Tibial nerve (tissue), 4 donors: ENCODE results near the gene SLC35F3. TPM values are rescaled to one million over a fixed set of nuclear protein-coding genes. Genes with fewer than 3 reads are reported as not detected.
A peak's percentile ranks its signal among the peaks of the same experiment; 100 is the strongest.

Experiments
- DNase-seq, 2 donors: peaks; one replicate each; pipeline ENCODE4 v3.0.0-alpha.2; 2019; ENCODE audit warnings: low spot score in 2 of 2
- H3K27ac ChIP-seq, 4 donors: fragments of 200-600 bp; sonication (generic) in 3 of 4; one replicate each; pipeline ENCODE4 v1.5.1; 2017 to 2019; ENCODE audit warnings: mild to moderate bottlenecking in 1 of 4
- H3K27me3 ChIP-seq, 2 donors: fragments of 200-600 bp; sonication (generic) in 1 of 2; one replicate each; pipeline versions ENCODE4 v1.5.1 to v1.6.0; 2017 to 2019
- H3K36me3 ChIP-seq, 3 donors: fragments of 200-600 bp; sonication (generic); one replicate each; pipeline ENCODE4 v1.5.1; 2018 to 2019
- H3K4me1 ChIP-seq, 4 donors: fragments of 200-600 bp; sonication (generic) in 3 of 4; one replicate each; pipeline ENCODE4 v1.5.1; 2017 to 2019
- H3K4me3 ChIP-seq, 4 donors: fragments of 200-600 bp; sonication (generic) in 3 of 4; one replicate each; pipeline ENCODE4 v1.5.1; 2017 to 2019; ENCODE audit warnings: mild to moderate bottlenecking in 1 of 4, moderate library complexity in 1 of 4
- H3K9me3 ChIP-seq, 4 donors: fragments of 200-600 bp; sonication (generic) in 3 of 4; one replicate each; pipeline ENCODE4 v1.5.1; 2017 to 2019
- CTCF ChIP-seq, 5 experiments: fragments of 200-600 bp in 3 of 5; fragments of 450-650 bp in 2 of 5; sonication (generic) in 3 of 5; IDR thresholded peaks; one replicate each; pipeline ENCODE4 v1.5.1; 2016 to 2019; ENCODE audit warnings: antibody characterized with exemption in 5 of 5, mild to moderate bottlenecking in 3 of 5, moderate library complexity in 2 of 5
- EP300 ChIP-seq, 2 donors: sonication (generic); formaldehyde crosslinking; IDR thresholded peaks; one replicate each; pipeline ENCODE4 v1.6.1; 2017; ENCODE audit warnings: antibody characterized with exemption in 2 of 2, mild to moderate bottlenecking in 1 of 2
- POLR2A ChIP-seq, 2 donors: fragments of 450-650 bp; IDR thresholded peaks; one replicate each; pipeline ENCODE4 v1.6.1; 2017; ENCODE audit warnings: antibody characterized with exemption in 2 of 2, mild to moderate bottlenecking in 2 of 2, moderate library complexity in 2 of 2
- WGBS, 2 donors: methylation state at CpG; one replicate each; pipeline ENCODE4 v1.1.5; 2018; 5-methylcytosine and 5-hydroxymethylcytosine counted together
- total RNA-seq, 4 donors: library from RNA; depleted of rRNA; stranded (reverse); fragments of >200 nt; gene quantifications; one replicate each; pipeline ENCODE4 v1.1.0, GENCODE V29; 2016

SLC35F3 gene
- total RNA-seq, 4 donors from 2014 or later: 0.90 TPM; not detected in 3

GRCh38 chr1:234276151-234276788 is 371.8 kb downstream of the SLC35F3 start:
- TF ChIP-seq EP300 (IDR thresholded peaks at IDR 0.05): no peak
- TF ChIP-seq POLR2A (IDR thresholded peaks at IDR 0.05): no peak
- TF ChIP-seq CTCF (IDR thresholded peaks at IDR 0.05): no peak
- WGBS, 2 donors: 73 to 81% methylated on average over 7 of the region's 7 CpGs
- H3K36me3 ChIP-seq: no peaks in the 10 kb centered on the region
- H3K9me3 ChIP-seq: no peaks in the 10 kb centered on the region
- no peaks in the 10 kb centered on the region for H3K27me3 ChIP-seq
- H3K4me3 ChIP-seq: no peak overlapping the region
- H3K4me1 ChIP-seq: no peaks in the 10 kb centered on the region
- no peak overlapping the region for H3K27ac ChIP-seq
- DNase-seq: no peak

DNA sequence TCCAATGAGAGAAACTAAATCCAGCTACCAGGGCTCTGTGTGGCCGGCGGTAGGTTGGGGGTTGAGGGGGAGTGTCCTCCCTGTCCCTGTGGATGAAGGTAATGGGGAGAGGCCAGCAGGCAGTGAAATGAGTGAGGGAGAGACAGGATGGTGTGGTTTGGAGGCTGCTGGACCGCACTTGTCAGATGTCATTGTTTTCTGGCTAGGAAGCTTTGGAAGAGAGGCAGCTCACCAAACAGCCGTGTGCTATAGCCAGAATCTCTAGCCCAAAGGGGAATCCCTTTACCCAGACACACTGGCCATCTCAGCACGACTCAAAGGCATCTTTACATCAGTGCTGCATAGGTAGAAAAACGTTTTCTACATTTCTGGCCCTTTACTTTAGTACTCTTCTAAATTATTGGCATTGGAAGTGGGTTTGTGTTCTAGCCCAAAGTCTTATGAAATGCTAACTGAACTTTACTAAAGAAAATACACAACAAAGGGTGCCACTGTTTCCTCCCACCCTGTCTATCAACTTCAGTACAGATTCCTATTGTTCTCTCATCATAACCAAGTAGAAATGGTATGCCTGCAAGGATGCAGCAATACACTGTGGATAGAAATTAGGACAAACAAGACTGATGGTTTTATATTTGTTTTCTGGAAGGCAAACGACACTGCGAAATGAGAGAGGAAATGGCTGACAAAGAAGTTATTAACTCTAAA is 372.8 kb downstream of the SLC35F3 start:
- Histone ChIP-seq H3K36me3 (no peaks in the 10 kb centered on the region), H3K4me1 (peaks cover 0 to 3% (median 0%) of the 10 kb centered on the region in 4 donors), H3K27ac (peak overlapping the region in 1 of 4 donors; percentile 28), H3K27me3 (no peaks in the 10 kb centered on the region), H3K9me3 (no peaks in the 10 kb centered on the region), H3K4me3 (no peak overlapping the region)
- DNase-seq: no peak
- 29 to 38% methylated on average over 8 of the region's 8 CpGs for whole genome bisulfite sequencing, 2 donors
- TF ChIP-seq POLR2A (IDR thresholded peaks at IDR 0.05): no peak
- TF ChIP-seq EP300 (IDR thresholded peaks at IDR 0.05): no peak

- Histone ChIP-seq H3K27ac (no peak overlapping the region), H3K9me3 (no peaks in the 10 kb centered on the region), H3K4me1 (peaks cover 0 to 3% (median 0%) of the 10 kb centered on the region in 4 donors), H3K36me3 (no peaks in the 10 kb centered on the region), H3K4me3 (no peak overlapping the region), H3K27me3 (no peaks in the 10 kb centered on the region)
- TF ChIP-seq CTCF (IDR thresholded peaks at IDR 0.05) (no peak), POLR2A (IDR thresholded peaks at IDR 0.05) (no peak), EP300 (IDR thresholded peaks at IDR 0.05) (no peak)
- 90 to 94% methylated on average over 1 of the region's 1 CpG for WGBS, 2 donors
- DNase-seq: no peak
Observed at GRCh38 chr1:234279021-234279420, 374.5 kb downstream of the SLC35F3 start.

- TF ChIP-seq CTCF (IDR thresholded peaks at IDR 0.05): no peak
- no peak for TF ChIP-seq EP300 (IDR thresholded peaks at IDR 0.05)
- TF ChIP-seq POLR2A (IDR thresholded peaks at IDR 0.05): no peak
- H3K36me3 ChIP-seq: no peaks in the 10 kb centered on the region
- H3K27ac ChIP-seq: no peak overlapping the region
- H3K4me1 ChIP-seq: peaks cover 0 to 3% (median 0%) of the 10 kb centered on the region in 4 donors
- H3K27me3 ChIP-seq: no peaks in the 10 kb centered on the region
- no peak overlapping the region for H3K4me3 ChIP-seq
- no peaks in the 10 kb centered on the region for H3K9me3 ChIP-seq
- 75 to 85% methylated on average over 4 of the region's 4 CpGs for WGBS, 2 donors
- DNase-seq: no peak
Observed at GRCh38 chr1:234280500-234280899, 376.0 kb downstream of the SLC35F3 start.

- Histone ChIP-seq H3K27ac (no peak overlapping the region), H3K27me3 (no peaks in the 10 kb centered on the region), H3K9me3 (no peaks in the 10 kb centered on the region), H3K36me3 (no peaks in the 10 kb centered on the region), H3K4me3 (no peak overlapping the region), H3K4me1 (peaks cover 0 to 3% (median 0%) of the 10 kb centered on the region in 4 donors)
- 49 to 55% methylated on average over 12 of the region's 12 CpGs for WGBS, 2 donors
- no peak for DNase-seq
- TF ChIP-seq EP300 (IDR thresholded peaks at IDR 0.05): no peak
- no peak for TF ChIP-seq CTCF (IDR thresholded peaks at IDR 0.05)
- no peak for TF ChIP-seq POLR2A (IDR thresholded peaks at IDR 0.05)
Observed at GRCh38 chr1:234281826-234282489, 377.5 kb downstream of the SLC35F3 start.
